Stomach (tissue), 4 donors: ENCODE data around the gene LSM3.

ENCODE experiments used
- POLR2A ChIP-seq, 4 donors: fragments of 450-650 bp; IDR thresholded peaks; one replicate each; pipeline ENCODE4 v1.6.1; 2016; ENCODE audit warnings: antibody characterized with exemption in 4 of 4, control low read depth in 2 of 4, mild to moderate bottlenecking in 1 of 4, moderate library complexity in 1 of 4
- POLR2AphosphoS5 ChIP-seq, 3 donors: sonication (generic); formaldehyde crosslinking; IDR thresholded peaks; one replicate each; pipeline ENCODE4 v1.6.1; 2016; ENCODE audit warnings: antibody characterized with exemption in 3 of 3

GRCh38 chr3:14223595-14223994, 45.0 kb downstream of the LSM3 start:
- TF ChIP-seq POLR2AphosphoS5 (IDR thresholded peaks at IDR 0.05) (no peak), POLR2A (IDR thresholded peaks at IDR 0.05) (no peak)
